ENCODE measurements around the gene GID8.

The GID8 gene

GRCh38 chr20:62980970-62981369, 43.0 kb downstream of the GID8 start:
- H3K4me3 Mint-ChIP-seq = no peak overlapping the region
- peaks cover 26% of the 10 kb centered on the region for H3K4me1 Mint-ChIP-seq
- TF ChIP-seq CTCF (IDR thresholded peaks at IDR 0.05; ENCODE audit: unreplicated experiment in 3 of 3) = no peak
- H3K27me3 Mint-ChIP-seq (ENCODE audit: low read depth) = peaks cover 84% of the 10 kb centered on the region
- no peaks in the 10 kb centered on the region for H3K9me3 Mint-ChIP-seq
- H3K27ac Mint-ChIP-seq = no peak overlapping the region
- no peaks in the 10 kb centered on the region for H3K36me3 Mint-ChIP-seq (ENCODE audit: low read depth)

GRCh38 chr20:62982124-62983075, 44.5 kb downstream of the GID8 start:
- Mint-ChIP-seq H3K4me3 (no peak overlapping the region), H3K4me1 (peaks cover 19% of the 10 kb centered on the region), H3K27ac (no peak overlapping the region), H3K36me3 (ENCODE audit: low read depth) (no peaks in the 10 kb centered on the region), H3K9me3 (no peaks in the 10 kb centered on the region), H3K27me3 (ENCODE audit: low read depth) (peaks cover 70% of the 10 kb centered on the region)
- TF ChIP-seq CTCF (IDR thresholded peaks at IDR 0.05; ENCODE audit: unreplicated experiment in 3 of 3) = no peak

GRCh38 chr20:62983210-62983609, 45.3 kb downstream of the GID8 start:
- no peak overlapping the region for H3K27ac Mint-ChIP-seq
- no peaks in the 10 kb centered on the region for H3K36me3 Mint-ChIP-seq (ENCODE audit: low read depth)
- H3K4me3 Mint-ChIP-seq = no peak overlapping the region
- H3K9me3 Mint-ChIP-seq = no peaks in the 10 kb centered on the region
- H3K27me3 Mint-ChIP-seq (ENCODE audit: low read depth) = peaks cover 66% of the 10 kb centered on the region
- peaks cover 19% of the 10 kb centered on the region for H3K4me1 Mint-ChIP-seq
- TF ChIP-seq CTCF (IDR thresholded peaks at IDR 0.05; ENCODE audit: unreplicated experiment in 3 of 3) = no peak

GRCh38 chr20:62984666-62985443, 46.9 kb downstream of the GID8 start:
- no peak overlapping the region for H3K4me3 Mint-ChIP-seq
- no peaks in the 10 kb centered on the region for H3K9me3 Mint-ChIP-seq
- peaks cover 19% of the 10 kb centered on the region for H3K4me1 Mint-ChIP-seq
- peaks cover 61% of the 10 kb centered on the region for H3K27me3 Mint-ChIP-seq (ENCODE audit: low read depth)
- TF ChIP-seq CTCF (IDR thresholded peaks at IDR 0.05; ENCODE audit: unreplicated experiment in 3 of 3) = no peak
- H3K36me3 Mint-ChIP-seq (ENCODE audit: low read depth) = no peaks in the 10 kb centered on the region
- peak overlapping the region; percentile 13 to 41 (median 38) for H3K27ac Mint-ChIP-seq

- Mint-ChIP-seq H3K27me3 (ENCODE audit: low read depth) (peaks cover 59% of the 10 kb centered on the region), H3K4me1 (peaks cover 19% of the 10 kb centered on the region), H3K27ac (no peak overlapping the region), H3K4me3 (no peak overlapping the region), H3K36me3 (ENCODE audit: low read depth) (no peaks in the 10 kb centered on the region), H3K9me3 (no peaks in the 10 kb centered on the region)
- TF ChIP-seq CTCF (IDR thresholded peaks at IDR 0.05; ENCODE audit: unreplicated experiment in 3 of 3) = no peak
These were observed 47.5 kb downstream of the GID8 start for GRCh38 chr20:62985444-62985778.

Measured in nephron (organoid).